Keratinocyte (primary cell): Measurements from ENCODE around the gene PDE8A. TPM values are rescaled to one million over a fixed set of nuclear protein-coding genes. Genes with fewer than 3 reads are reported as not detected.

ENCODE experiments used
- DNase-seq: peaks from one replicate; pipeline ENCODE4 v3.0.0-alpha.2; 2011; ENCODE audit warnings: low read depth, missing footprints, low spot score
- FAIRE-seq: peaks from 2 replicates; lab custom pipeline; 2011; peaks lifted over from hg19 to GRCh38; lab: Jason Lieb, UNC
- H2AFZ ChIP-seq: 2 replicates; pipeline ENCODE4 v1.6.0; 2012; ENCODE audit warnings: low read length, control low read depth, inconsistent platforms; ENCODE audit not compliant: control insufficient read depth
- H3K27ac ChIP-seq: 2 replicates; pipeline ENCODE4 v1.5.1; 2011; ENCODE audit warnings: low read length; ENCODE audit not compliant: control insufficient read depth, insufficient read depth
- H3K27me3 ChIP-seq: 3 replicates; pipeline ENCODE4 v1.6.0; 2011; ENCODE audit warnings: low read length; ENCODE audit not compliant: control insufficient read depth, insufficient read depth; ENCODE audit errors: extremely low read depth
- H3K36me3 ChIP-seq, 2 experiments: 2 replicates in 1 of 2; 3 replicates in 1 of 2; pipeline ENCODE4 v1.5.1; 2011; ENCODE audit warnings: low read length in 2 of 2, mild to moderate bottlenecking in 1 of 2; ENCODE audit not compliant: control insufficient read depth in 2 of 2, insufficient read depth in 2 of 2; ENCODE audit errors: extremely low read depth in 1 of 2
- H3K4me1 ChIP-seq: 3 replicates; pipeline ENCODE4 v1.5.1; 2011; ENCODE audit warnings: low read length; ENCODE audit not compliant: control insufficient read depth, insufficient read depth; ENCODE audit errors: extremely low read depth
- H3K4me2 ChIP-seq: 3 replicates; pipeline ENCODE4 v1.6.0; 2011; ENCODE audit warnings: low read depth, low read length; ENCODE audit not compliant: control insufficient read depth, insufficient read depth; ENCODE audit errors: extremely low read depth
- H3K4me3 ChIP-seq, 3 experiments: fragments of 200-600 bp in 1 of 3; sonication (generic) in 1 of 3; 2 replicates in 2 of 3; 3 replicates in 1 of 3; pipeline ENCODE4 v1.5.1; 2011 to 2016; ENCODE audit warnings: low read length in 3 of 3, mild to moderate bottlenecking in 3 of 3, control low read depth in 2 of 3, inconsistent platforms in 1 of 3, low read depth in 1 of 3, mixed read lengths in 1 of 3, mixed run types in 1 of 3, moderate library complexity in 1 of 3; ENCODE audit not compliant: control insufficient read depth in 2 of 3, insufficient read depth in 2 of 3; ENCODE audit errors: extremely low read depth in 1 of 3
- H3K79me2 ChIP-seq: 2 replicates; pipeline ENCODE4 v1.6.0; 2012; ENCODE audit warnings: low read length; ENCODE audit not compliant: control insufficient read depth, insufficient read depth
- H3K9ac ChIP-seq: 3 replicates; pipeline ENCODE4 v1.6.0; 2011; ENCODE audit warnings: low read length; ENCODE audit not compliant: control insufficient read depth, insufficient read depth; ENCODE audit errors: extremely low read depth
- H3K9me1 ChIP-seq: 3 replicates; pipeline ENCODE4 v1.6.0; 2011; ENCODE audit warnings: low read length; ENCODE audit not compliant: control insufficient read depth, insufficient read depth; ENCODE audit errors: extremely low read depth
- H3K9me3 ChIP-seq: 2 replicates; pipeline ENCODE4 v1.5.1; 2012; ENCODE audit warnings: low read depth, low read length; ENCODE audit not compliant: control insufficient read depth
- H4K20me1 ChIP-seq: 3 replicates; pipeline ENCODE4 v1.6.0; 2011; ENCODE audit warnings: low read length; ENCODE audit not compliant: control insufficient read depth, insufficient read depth; ENCODE audit errors: extremely low read depth
- CTCF ChIP-seq, 3 experiments: IDR thresholded peaks in 1 of 3; conservative IDR thresholded peaks in 1 of 3; optimal IDR thresholded peaks in 1 of 3; 2 replicates in 2 of 3; 3 replicates in 1 of 3; pipeline versions ENCODE3 to v1.5.1; 2011; ENCODE audit warnings: low read length in 3 of 3, mild to moderate bottlenecking in 3 of 3, moderate library complexity in 2 of 3, control low read depth in 1 of 3, inconsistent platforms in 1 of 3; ENCODE audit not compliant: insufficient read depth in 2 of 3; ENCODE audit errors: extremely low read depth in 1 of 3
- EZH2 ChIP-seq: IDR thresholded peaks from one replicate; pipeline ENCODE4 v1.6.1; 2012; ENCODE audit warnings: inconsistent platforms, mild to moderate bottlenecking, low read length, moderate library complexity
- dilution Hi-C: fragments of 300-500 bp; cut with MboI; formaldehyde crosslinking; loops from one replicate; pipeline ENCODE4 v1.7.0; 2020; ENCODE audit warnings: low sequenced_read_pairs; ENCODE audit not compliant: extremely low pct_ligation_motif_present
- polyA plus RNA-seq, 5 experiments: library from polyadenylated mRNA; depleted of rRNA in 3 of 5; stranded (reverse) in 3 of 5; stranded (forward) in 1 of 5; unstranded in 1 of 5; fragments of >200 nt; gene quantifications; 1 replicate in 1 of 5; 2 replicates in 3 of 5; 3 replicates in 1 of 5; pipeline versions ENCODE4 v1.2.1 to v1.2.3, GENCODE V29; 2011 to 2012; ENCODE audit warnings: missing spikeins in 2 of 5, low read depth in 1 of 5, low replicate concordance in 1 of 5

The PDE8A gene
- polyA plus RNA-seq, 1 donor (not counting 4 experiments of a cell fraction or from before 2014, with no cell fraction given), result 24.1 TPM

- Histone ChIP-seq H3K79me2 (no peaks in the 10 kb centered on the region), H3K9me1 (no peaks in the 10 kb centered on the region), H3K9ac (no peak overlapping the region), H4K20me1 (no peaks in the 10 kb centered on the region), H2AFZ (no peak overlapping the region), H3K4me2 (no peak overlapping the region), H3K27me3 (no peaks in the 10 kb centered on the region), H3K4me3 (no peak overlapping the region), H3K27ac (no peak overlapping the region), H3K9me3 (no peaks in the 10 kb centered on the region), H3K36me3 (peaks cover 0 to 2% of the 10 kb centered on the region in 2 experiments), H3K4me1 (peaks cover 7% of the 10 kb centered on the region)
- no peak for TF ChIP-seq CTCF (optimal IDR thresholded peaks at IDR 0.05 in 1 of 3, IDR thresholded peaks at IDR 0.05 in 1 of 3, conservative IDR thresholded peaks at IDR 0.05 in 1 of 3; ENCODE audit: extremely low read depth in 1 of 3, insufficient read depth in 2 of 3, low read length in 3 of 3)
- TF ChIP-seq EZH2, result no peak
- dilution Hi-C loops, result no loop called here
- no peak for FAIRE-seq
- no peak for DNase-seq
Measured at GRCh38 chr15:85128621-85129020, 147.0 kb downstream of the PDE8A start.

GRCh38 chr15:85129881-85130280 is 148.2 kb downstream of the PDE8A start:
- dilution Hi-C loops, result no loop called here
- TF ChIP-seq CTCF (optimal IDR thresholded peaks at IDR 0.05 in 1 of 3, IDR thresholded peaks at IDR 0.05 in 1 of 3, conservative IDR thresholded peaks at IDR 0.05 in 1 of 3; ENCODE audit: extremely low read depth in 1 of 3, insufficient read depth in 2 of 3, low read length in 3 of 3) (no peak), EZH2 (no peak)
- Histone ChIP-seq H3K27me3 (no peaks in the 10 kb centered on the region), H3K4me2 (no peak overlapping the region), H3K4me3 (no peak overlapping the region), H4K20me1 (no peaks in the 10 kb centered on the region), H3K9me1 (no peaks in the 10 kb centered on the region), H3K27ac (no peak overlapping the region), H3K36me3 (peaks cover 0 to 2% of the 10 kb centered on the region in 2 experiments), H3K4me1 (peaks cover 4% of the 10 kb centered on the region), H3K79me2 (no peaks in the 10 kb centered on the region), H3K9ac (no peak overlapping the region), H2AFZ (no peak overlapping the region), H3K9me3 (no peaks in the 10 kb centered on the region)
- DNase-seq (no peak), FAIRE-seq (no peak)
